DMS 273 (cell line): ENCODE measurements around the gene SPNS3.

ENCODE experiments used
- DNase-seq: peaks from one replicate; lab custom pipeline; 2025; ENCODE audit not compliant: unreplicated experiment; lab: John Stamatoyannopoulos, UW

SPNS3 gene

GRCh38 chr17:4525691-4526397 is 92.1 kb downstream of the SPNS3 start:
- no peak for DNase-seq

- DNase-seq = no peak
Observed at GRCh38 chr17:4527134-4527533, 93.4 kb downstream of the SPNS3 start.

- DNase-seq = no peak
Observed at GRCh38 chr17:4527566-4528125, 93.9 kb downstream of the SPNS3 start.

GRCh38 chr17:4529533-4530152 is 95.9 kb downstream of the SPNS3 start:
- peak; percentile 39 for DNase-seq

- DNase-seq = peak; percentile 34
Observed at GRCh38 chr17:4530799-4531730, 97.3 kb downstream of the SPNS3 start.

- no peak for DNase-seq
Observed at GRCh38 chr17:4531988-4532736, 98.4 kb downstream of the SPNS3 start.

- no peak for DNase-seq
Observed at GRCh38 chr17:4532860-4533522, 99.3 kb downstream of the SPNS3 start.

- DNase-seq = peak; percentile 80
Observed at GRCh38 chr17:4533523-4534504, 100.1 kb downstream of the SPNS3 start.

GRCh38 chr17:4534515-4534914 is 100.8 kb downstream of the SPNS3 start:
- peak; percentile 48 for DNase-seq

- peak; percentile 53 for DNase-seq
Observed at GRCh38 chr17:4534928-4535666, 101.4 kb downstream of the SPNS3 start.

- DNase-seq = peak; percentile 53
Observed at GRCh38 chr17:4535667-4536258, 102.0 kb downstream of the SPNS3 start.

- DNase-seq = peak; percentile 62
Observed at GRCh38 chr17:4536259-4536741, 102.6 kb downstream of the SPNS3 start.

- peak; percentile 78 for DNase-seq
Observed at GRCh38 chr17:4536742-4537411, 103.1 kb downstream of the SPNS3 start.
